Fibroblast of mammary gland (primary cell): ENCODE results near the gene PHACTR1.

Experiments used
- DNase-seq: peaks from one replicate; pipeline ENCODE4 v3.0.0-alpha.2; 2010; ENCODE audit warnings: low read depth
- H3K4me3 ChIP-seq: 2 replicates; pipeline ENCODE4 v1.5.1; 2011; ENCODE audit warnings: low read depth, mild to moderate bottlenecking, low read length, moderate library complexity; ENCODE audit not compliant: control insufficient read depth
- CTCF ChIP-seq: conservative IDR thresholded peaks from 2 replicates; pipeline ENCODE4 v1.5.1; 2011; ENCODE audit warnings: low read depth, low read length, inconsistent platforms; ENCODE audit not compliant: control insufficient read depth, insufficient read depth

Gene PHACTR1

GRCh38 chr6:13038315-13038714, 321.7 kb downstream of the PHACTR1 start:
- TF ChIP-seq CTCF = no peak
- H3K4me3 ChIP-seq = no peak overlapping the region
- peak; percentile 22 for DNase-seq

GRCh38 chr6:13038741-13039190, 322.2 kb downstream of the PHACTR1 start:
- no peak for TF ChIP-seq CTCF
- no peak overlapping the region for H3K4me3 ChIP-seq
- DNase-seq = no peak

DNA sequence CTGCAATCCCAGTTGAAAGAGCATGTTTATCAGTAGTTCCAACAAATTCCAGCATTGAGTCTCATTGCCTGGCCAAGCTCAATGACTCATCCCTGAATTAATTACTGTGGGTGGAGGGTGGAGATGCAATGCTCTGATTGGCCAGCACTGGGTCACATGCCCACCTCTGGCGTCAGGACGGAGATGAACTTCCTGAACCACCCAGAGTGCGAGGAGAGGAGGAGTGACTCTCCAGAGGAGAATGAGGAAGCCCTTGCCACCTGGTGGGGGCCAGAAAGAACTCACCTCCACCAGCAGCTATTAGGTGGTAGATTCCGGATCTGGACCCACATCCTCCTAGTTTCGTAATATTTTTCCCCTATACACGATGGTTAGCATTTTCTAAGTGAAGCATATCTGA, 327.8 kb downstream of the PHACTR1 start:
- DNase-seq = peak; percentile 48
- no peak overlapping the region for H3K4me3 ChIP-seq
- no peak for TF ChIP-seq CTCF

- DNase-seq = peak; percentile 10
Measured at GRCh38 chr6:13044896-13045295, 328.3 kb downstream of the PHACTR1 start.

GRCh38 chr6:13045676-13046075, 329.1 kb downstream of the PHACTR1 start:
- no peak for TF ChIP-seq CTCF
- no peak for DNase-seq
- H3K4me3 ChIP-seq = no peak overlapping the region

More at GRCh38 chr6:13044896-13045295, 328.3 kb downstream of the PHACTR1 start:
- TF ChIP-seq CTCF = no peak
- H3K4me3 ChIP-seq = no peak overlapping the region

GRCh38 chr6:13046084-13046483, 329.5 kb downstream of the PHACTR1 start:
- no peak for DNase-seq
- no peak for TF ChIP-seq CTCF
- H3K4me3 ChIP-seq = no peak overlapping the region

DNA sequence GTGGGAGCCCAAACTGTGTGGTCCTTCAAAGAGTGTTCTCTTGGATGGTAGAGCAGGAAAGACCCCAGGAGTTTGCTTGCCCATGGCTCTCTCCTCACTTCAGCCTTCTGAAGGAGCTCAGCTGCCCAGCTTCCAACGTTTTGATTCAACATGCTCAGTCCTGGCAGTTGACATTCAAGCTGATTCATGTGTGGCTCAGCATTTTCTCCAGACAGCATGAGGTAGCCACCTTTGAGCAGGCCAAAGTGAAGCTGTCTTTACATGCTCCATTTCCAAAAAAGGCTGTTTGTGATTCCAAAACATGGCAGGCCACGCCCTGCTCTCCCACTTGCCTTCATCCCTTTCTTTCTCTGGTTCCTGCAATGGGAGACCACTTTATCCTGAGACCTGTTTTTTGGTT, 331.5 kb downstream of the PHACTR1 start:
- TF ChIP-seq CTCF = no peak
- DNase-seq = peak; percentile 15
- no peak overlapping the region for H3K4me3 ChIP-seq
